OCI-LY7 (cell line): ENCODE data around the gene PCDH1. TPM values are rescaled to one million over a fixed set of nuclear protein-coding genes. Genes with fewer than 3 reads are reported as not detected.

ENCODE experiments used
- BruUV-seq: library from RNA; stranded (reverse); fragments of 400-500 nt; replicated peaks from 2 replicates; lab custom pipeline; 2021; lab: Mats Ljungman, UMichigan
- CTCF ChIA-PET: fragments of 300-600 bp; sonication (Branson Sonifier 250); formaldehyde crosslinking; loops from one replicate; lab custom pipeline; 2022; ENCODE audit warnings: antibody characterized with exemption; ENCODE audit not compliant: unreplicated experiment; lab: Charles Lee
- POLR2A ChIA-PET: fragments of 300-600 bp; sonication (Branson Sonifier 250); formaldehyde crosslinking; loops from one replicate; lab custom pipeline; 2022; ENCODE audit warnings: antibody characterized with exemption; lab: Charles Lee
- DNase-seq: peaks from one replicate; pipeline ENCODE4 v3.0.0-alpha.2; 2015; ENCODE audit warnings: low spot score
- H2AFZ ChIP-seq: fragments of 200-600 bp; sonication (generic), shearing (Covaris generic); 2 replicates; pipeline ENCODE4 v1.6.1; 2014; ENCODE audit warnings: mild to moderate bottlenecking, antibody characterized with exemption, low read length, moderate library complexity
- H3K27ac ChIP-seq: fragments of 200-600 bp; sonication (generic); 2 replicates; pipeline ENCODE4 v1.5.1; 2014; ENCODE audit warnings: mixed run types, low read depth, mild to moderate bottlenecking, moderate library complexity, low read length, inconsistent platforms; ENCODE audit not compliant: poor library complexity, severe bottlenecking
- H3K36me3 ChIP-seq: fragments of 200-600 bp; sonication (generic); 2 replicates; pipeline ENCODE4 v1.6.1; 2014; ENCODE audit warnings: mild to moderate bottlenecking, antibody characterized with exemption, low read length, moderate library complexity, mixed read lengths; ENCODE audit not compliant: insufficient read depth
- H3K4me1 ChIP-seq: fragments of 200-600 bp; sonication (generic); 2 replicates; pipeline ENCODE4 v1.5.1; 2014; ENCODE audit warnings: mild to moderate bottlenecking, low read length; ENCODE audit not compliant: insufficient read depth, poor library complexity, severe bottlenecking
- H3K4me2 ChIP-seq: fragments of 200-600 bp; sonication (generic); 2 replicates; pipeline ENCODE4 v1.6.1; 2014; ENCODE audit warnings: mild to moderate bottlenecking, low read length
- H3K4me3 ChIP-seq: fragments of 200-600 bp; sonication (generic); 2 replicates; pipeline ENCODE4 v1.5.1; 2014; ENCODE audit warnings: mild to moderate bottlenecking, low read depth, low read length; ENCODE audit not compliant: poor library complexity, severe bottlenecking
- H3K79me2 ChIP-seq: fragments of 200-600 bp; sonication (generic); 2 replicates; pipeline ENCODE4 v1.6.1; 2016; ENCODE audit warnings: low read depth, mild to moderate bottlenecking, low read length, moderate library complexity, mixed read lengths; ENCODE audit not compliant: insufficient read depth
- H3K9me2 ChIP-seq: fragments of 200-600 bp; sonication (generic); 2 replicates; pipeline ENCODE4 v1.6.1; 2016; ENCODE audit warnings: mild to moderate bottlenecking, low read length, mixed read lengths; ENCODE audit not compliant: insufficient read depth
- H3K9me3 ChIP-seq: fragments of 200-600 bp; sonication (generic); 2 replicates; pipeline ENCODE4 v1.6.1; 2014; ENCODE audit warnings: mild to moderate bottlenecking, mixed run types, low read length, mixed read lengths
- H4K20me1 ChIP-seq: fragments of 200-600 bp; sonication (generic); 2 replicates; pipeline ENCODE4 v1.6.1; 2014; ENCODE audit warnings: mild to moderate bottlenecking, antibody characterized with exemption, low read length, moderate library complexity, mixed read lengths; ENCODE audit not compliant: insufficient read depth
- EZH2phosphoT487 ChIP-seq: fragments of 200-600 bp; sonication (generic); IDR thresholded peaks from 2 replicates; pipeline ENCODE4 v1.6.1; 2018; ENCODE audit warnings: low read depth, borderline replicate concordance, mild to moderate bottlenecking, mixed run types, antibody characterized with exemption, low read length, moderate library complexity, mixed read lengths
- intact Hi-C: fragments of 100-400 bp; cut with micrococcal nuclease; formaldehyde crosslinking; loops from one replicate; pipeline ENCODE4 v1.10.0; 2022; ENCODE audit not compliant: unreplicated experiment
- total RNA-seq, 2 experiments: library from RNA; depleted of rRNA in 1 of 2; stranded (reverse); fragments of >200 nt in 1 of 2; shearing (Covaris generic) in 1 of 2; gene quantifications; 2 replicates each; pipeline ENCODE4 v1.2.3, GENCODE V29; 2014 to 2022
- TF ChIP-seq, protein P1 (sequence below): fragments of 200-600 bp; sonication (generic); conservative IDR thresholded peaks from 2 replicates; pipeline ENCODE4 v1.5.1; 2014; ENCODE audit warnings: mild to moderate bottlenecking, antibody characterized with exemption, low read length, moderate library complexity, mixed read lengths

Gene PCDH1
- total RNA-seq, 2 experiments from 2014 or later = not detected

- H3K4me2 ChIP-seq = peak overlapping the region; percentile 52
- no peak overlapping the region for H3K4me3 ChIP-seq
- H2AFZ ChIP-seq = no peak overlapping the region
These were observed 27.4 kb downstream of the PCDH1 start for GRCh38 chr5:141850786-141851185.

DNA sequence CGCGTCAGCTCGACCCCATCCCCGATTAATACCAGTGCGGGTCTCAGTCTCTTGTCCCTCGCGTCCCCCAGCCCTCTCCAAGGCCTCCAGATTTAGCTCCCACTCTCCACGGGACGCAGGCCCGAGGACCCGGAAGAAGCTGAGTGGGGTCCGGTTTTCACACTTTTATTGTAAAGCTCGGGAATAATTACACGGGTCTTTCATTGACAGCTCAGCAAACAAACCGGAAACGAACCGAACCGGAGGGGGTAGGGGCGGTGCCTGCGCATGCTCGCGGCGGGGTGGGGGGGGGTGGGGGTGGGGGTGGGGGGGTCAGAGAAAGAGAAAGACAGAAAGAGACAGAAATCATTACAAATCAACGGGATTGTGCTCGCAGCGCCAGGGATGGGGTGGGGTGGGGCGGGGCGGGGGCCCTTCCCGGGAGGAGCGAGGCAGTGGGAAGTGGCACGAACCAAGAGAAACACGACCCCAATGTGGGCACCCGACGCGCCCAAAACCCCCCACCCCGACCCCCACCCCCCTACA, 27.9 kb downstream of the PCDH1 start:
- peak overlapping the region; percentile 83 for H3K27ac ChIP-seq
- no peaks in the 10 kb centered on the region for H3K79me2 ChIP-seq
- CTCF ChIA-PET = no interaction called here
- POLR2A ChIA-PET = interaction anchor here (1.0 to 2.1 kb wide), 6 partner anchors 10 to 530 kb away, joined by 3 to 5 read pairs (median 3); partner anchors contain the start of genes DELE1, RELL2 and TAF7
- intact Hi-C loops = no loop called here
- no peak for DNase-seq
- H4K20me1 ChIP-seq = no peaks in the 10 kb centered on the region
- H3K9me3 ChIP-seq = no peaks in the 10 kb centered on the region
- peak overlapping the region; percentile 97 for H3K4me2 ChIP-seq
- H3K4me3 ChIP-seq = peak overlapping the region; percentile 71
- no peaks in the 10 kb centered on the region for H3K36me3 ChIP-seq
- TF ChIP-seq EZH2phosphoT487 = no peak
- TF ChIP-seq, protein P1, sequence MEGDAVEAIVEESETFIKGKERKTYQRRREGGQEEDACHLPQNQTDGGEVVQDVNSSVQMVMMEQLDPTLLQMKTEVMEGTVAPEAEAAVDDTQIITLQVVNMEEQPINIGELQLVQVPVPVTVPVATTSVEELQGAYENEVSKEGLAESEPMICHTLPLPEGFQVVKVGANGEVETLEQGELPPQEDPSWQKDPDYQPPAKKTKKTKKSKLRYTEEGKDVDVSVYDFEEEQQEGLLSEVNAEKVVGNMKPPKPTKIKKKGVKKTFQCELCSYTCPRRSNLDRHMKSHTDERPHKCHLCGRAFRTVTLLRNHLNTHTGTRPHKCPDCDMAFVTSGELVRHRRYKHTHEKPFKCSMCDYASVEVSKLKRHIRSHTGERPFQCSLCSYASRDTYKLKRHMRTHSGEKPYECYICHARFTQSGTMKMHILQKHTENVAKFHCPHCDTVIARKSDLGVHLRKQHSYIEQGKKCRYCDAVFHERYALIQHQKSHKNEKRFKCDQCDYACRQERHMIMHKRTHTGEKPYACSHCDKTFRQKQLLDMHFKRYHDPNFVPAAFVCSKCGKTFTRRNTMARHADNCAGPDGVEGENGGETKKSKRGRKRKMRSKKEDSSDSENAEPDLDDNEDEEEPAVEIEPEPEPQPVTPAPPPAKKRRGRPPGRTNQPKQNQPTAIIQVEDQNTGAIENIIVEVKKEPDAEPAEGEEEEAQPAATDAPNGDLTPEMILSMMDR = no peak
- peaks cover 38% of the 10 kb centered on the region for H3K4me1 ChIP-seq
- H3K9me2 ChIP-seq = no peaks in the 10 kb centered on the region
- H2AFZ ChIP-seq = peak overlapping the region; percentile 51; the same call in 1 of the 2 replicates
- no TSS peak for BruUV-seq

More at GRCh38 chr5:141850786-141851185, 27.4 kb downstream of the PCDH1 start:
- H3K27ac ChIP-seq = no peak overlapping the region
- DNase-seq = no peak
- intact Hi-C loops = no loop called here
- no peaks in the 10 kb centered on the region for H3K36me3 ChIP-seq
- no peaks in the 10 kb centered on the region for H3K79me2 ChIP-seq
- H3K9me2 ChIP-seq = no peaks in the 10 kb centered on the region
- no TSS peak for BruUV-seq
- TF ChIP-seq, protein P1 = no peak
- no peak for TF ChIP-seq EZH2phosphoT487
- no peaks in the 10 kb centered on the region for H4K20me1 ChIP-seq
- POLR2A ChIA-PET = interaction anchor here (1.0 to 2.1 kb wide), 6 partner anchors 10 to 530 kb away, joined by 3 to 5 read pairs (median 3); partner anchors contain the start of genes DELE1, RELL2 and TAF7
- no peaks in the 10 kb centered on the region for H3K9me3 ChIP-seq
- H3K4me1 ChIP-seq = peaks cover 33% of the 10 kb centered on the region
- CTCF ChIA-PET = no interaction called here
